K562 (cell line): Measurements from ENCODE around the gene PRPH2. TPM values are rescaled to one million over a fixed set of nuclear protein-coding genes. Genes with fewer than 3 reads are reported as not detected.
A peak's percentile ranks its signal among the peaks of the same experiment; 100 is the strongest.

ENCODE experiments used
- CC2D1A ChIP-seq: fragments of 450-650 bp; IDR thresholded peaks from 2 replicates; pipeline ENCODE4 v1.6.1; 2017; ENCODE audit warnings: mild to moderate bottlenecking
- CHD2 ChIP-seq: IDR thresholded peaks from 2 replicates; pipeline ENCODE4 v1.6.1; 2011; ENCODE audit warnings: low read depth, low read length
- ETV5 ChIP-seq: sonication (generic); formaldehyde crosslinking; IDR thresholded peaks from 2 replicates; pipeline ENCODE4 v1.4.0; 2020; ENCODE audit warnings: low read depth, mild to moderate bottlenecking, missing genetic modification reagents
- FIP1L1 ChIP-seq: fragments of 200-400 bp; formaldehyde crosslinking; IDR thresholded peaks from 2 replicates; pipeline ENCODE4 v1.6.1; 2018; ENCODE audit warnings: mild to moderate bottlenecking, low read depth, low read length; ENCODE audit not compliant: poor library complexity, severe bottlenecking
- FOXM1 ChIP-seq, 2 experiments: fragments of 450-650 bp in 1 of 2; sonication (generic) in 1 of 2; formaldehyde crosslinking in 1 of 2; IDR thresholded peaks; 2 replicates each; pipeline versions ENCODE4 v1.6.1 to v1.9.0; 2017 to 2022; ENCODE audit warnings: low read depth in 2 of 2, mild to moderate bottlenecking in 2 of 2, missing genetic modification reagents in 1 of 2, moderate library complexity in 1 of 2
- MEF2A ChIP-seq: IDR thresholded peaks from 2 replicates; pipeline ENCODE4 v1.6.1; 2011; ENCODE audit warnings: low read depth, mild to moderate bottlenecking, low read length, moderate library complexity; ENCODE audit not compliant: control insufficient read depth
- NR3C1 ChIP-seq: sonication (generic); formaldehyde crosslinking; IDR thresholded peaks from 2 replicates; pipeline ENCODE4 v1.8.1; 2022; ENCODE audit warnings: missing genetic modification reagents
- PCBP1 ChIP-seq: fragments of 200-400 bp; formaldehyde crosslinking; IDR thresholded peaks from 2 replicates; pipeline ENCODE4 v1.6.1; 2018; ENCODE audit warnings: mild to moderate bottlenecking, low read depth, low read length; ENCODE audit not compliant: poor library complexity, severe bottlenecking
- RREB1 ChIP-seq: fragments of 250-450 bp; sonication (Bioruptor Pico); IDR thresholded peaks from 2 replicates; pipeline ENCODE4 v1.4.0; 2020
- SP1 ChIP-seq: sonication (generic); formaldehyde crosslinking; IDR thresholded peaks from 2 replicates; pipeline ENCODE4 v1.8.1; 2022; ENCODE audit warnings: mild to moderate bottlenecking, missing genetic modification reagents
- TGIF2 ChIP-seq: sonication (generic); formaldehyde crosslinking; IDR thresholded peaks from 2 replicates; pipeline ENCODE4 v1.8.1; 2022; ENCODE audit warnings: mild to moderate bottlenecking, missing genetic modification reagents, moderate library complexity
- ZBTB8A ChIP-seq: fragments of 450-650 bp; IDR thresholded peaks from 2 replicates; pipeline ENCODE4 v1.6.1; 2018; ENCODE audit warnings: mild to moderate bottlenecking, moderate library complexity; ENCODE audit not compliant: partially characterized antibody
- ZFX ChIP-seq: sonication (generic); formaldehyde crosslinking; IDR thresholded peaks from 2 replicates; pipeline ENCODE4 v1.8.0; 2022; ENCODE audit warnings: mild to moderate bottlenecking, missing genetic modification reagents, moderate library complexity
- ZNF253 ChIP-seq: fragments of 250-450 bp; sonication (Bioruptor Pico); conservative IDR thresholded peaks from 2 replicates; pipeline ENCODE4 v1.6.1; 2021; ENCODE audit warnings: mild to moderate bottlenecking
- ZNF277 ChIP-seq: fragments of 250-450 bp; sonication (Bioruptor Pico); IDR thresholded peaks from 2 replicates; pipeline ENCODE4 v1.8.0; 2022; ENCODE audit warnings: inconsistent platforms, mild to moderate bottlenecking, moderate library complexity, borderline replicate concordance
- ZNF384 ChIP-seq: IDR thresholded peaks from 2 replicates; pipeline ENCODE4 v1.6.1; 2012; ENCODE audit warnings: low read depth, low read length, improper control_type of control experiment
- ZNF589 ChIP-seq: fragments of 200-800 bp; sonication (Bioruptor generic); IDR thresholded peaks from 2 replicates; pipeline ENCODE4 v1.6.1; 2016; ENCODE audit warnings: low read depth, missing genetic modification characterization, missing compliant biosample characterization
- polyA plus RNA-seq, 8 experiments: library from polyadenylated mRNA; depleted of rRNA in 4 of 8; stranded (reverse) in 5 of 8; unstranded in 3 of 8; fragments of >200 nt; fragmentation: Nextera tagmentation in 2 of 8; fragmentation: Illumina TruSeq in 1 of 8; extraction: Ambion mirVana in 2 of 8; extraction: Trizol in 1 of 8; gene quantifications; 2 replicates each; pipeline versions ENCODE4 v1.2.1 to v1.2.3, GENCODE V29; 2011 to 2014; ENCODE audit warnings: inconsistent platforms in 1 of 8, missing spikeins in 1 of 8
- total RNA-seq, 7 experiments: library from RNA; depleted of rRNA in 6 of 7; stranded (reverse); fragments of >200 nt in 6 of 7; fragmentation: Illumina TruSeq in 2 of 7; extraction: Trizol in 2 of 7; gene quantifications; 2 replicates each; pipeline versions ENCODE4 v1.2.1 to v1.2.3, GENCODE V29; 2011 to 2021; ENCODE audit warnings: low replicate concordance in 1 of 7
- TF ChIP-seq, protein P1 (sequence below): sonication (generic); formaldehyde crosslinking; IDR thresholded peaks from 2 replicates; pipeline ENCODE4 v1.8.0; 2022; ENCODE audit warnings: mild to moderate bottlenecking, missing genetic modification reagents

Gene PRPH2
- total and polyA plus RNA-seq, 9 of the 15 experiments (the other 6 are each of a cell fraction or from before 2014, with no cell fraction given), result 0.03 to 0.11 (median 0.03) TPM; not detected in 5

GRCh38 chr6:42745640-42746462, 23.5 kb upstream of the PRPH2 start, which contains the start of gene TBCC (continued):
- TF ChIP-seq CHD2 (peak; percentile 58; the same call in 1 of the 2 replicates), FIP1L1 (peak; percentile 59), ZBTB8A (no peak), ZNF384 (peak; percentile 99), ZFX (CRISPR knock-in tag) (peak; percentile 90), ETV5 (peak; percentile 63; the same call in 1 of the 2 replicates), SP1 (peak; percentile 68), ZNF589 (0 out of 2 replicates have a peak, but pooled peaks have one; percentile 22), ZNF277 (CRISPR knock-in tag) (no peak), TGIF2 (CRISPR knock-in tag) (0 out of 2 replicates have a peak, but pooled peaks have one; percentile 31), CC2D1A (no peak), FOXM1 (IDR thresholded peaks at IDR 0.05; ENCODE audit: low read depth) (no peak), FOXM1 (CRISPR knock-in tag; IDR thresholded peaks at IDR 0.05; ENCODE audit: low read depth) (no peak), MEF2A (no peak), ZNF253 (no peak), RREB1 (no peak), PCBP1 (no peak), NR3C1 (CRISPR knock-in tag) (peak; percentile 53; the same call in 1 of the 2 replicates)
- TF ChIP-seq, protein P1, sequence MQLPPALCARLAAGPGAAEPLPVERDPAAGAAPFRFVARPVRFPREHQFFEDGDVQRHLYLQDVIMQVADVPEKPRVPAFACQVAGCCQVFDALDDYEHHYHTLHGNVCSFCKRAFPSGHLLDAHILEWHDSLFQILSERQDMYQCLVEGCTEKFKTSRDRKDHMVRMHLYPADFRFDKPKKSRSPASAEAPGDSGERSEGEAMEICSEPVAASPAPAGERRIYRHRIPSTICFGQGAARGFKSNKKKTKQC, result no peak
